HAP-1 (cell line): ENCODE measurements around the gene LYPD6.
"Not testable (repeated sequence)": the region's sequence is repeated elsewhere in the genome, so short reads cannot be mapped to it uniquely, and the experiment has no call there.

Experiments
- DNase-seq, 2 experiments: peaks; one replicate each; pipeline ENCODE4 v3.0.0-alpha.2; 2016 to 2020; ENCODE audit warnings: low spot score in 2 of 2
- H3K27me3 ChIP-seq: fragments of 250-450 bp; sonication (Bioruptor Pico); 2 replicates; pipeline ENCODE4 v1.5.1; 2020; ENCODE audit warnings: low read depth, mild to moderate bottlenecking, moderate library complexity
- H3K36me3 ChIP-seq: fragments of 250-450 bp; sonication (Bioruptor Pico); replicated peaks from 2 replicates; pipeline ENCODE4 v1.5.1; 2020; ENCODE audit warnings: mild to moderate bottlenecking
- H3K4me1 ChIP-seq: fragments of 250-450 bp; sonication (Bioruptor Pico); 2 replicates; pipeline ENCODE4 v1.5.1; 2020; ENCODE audit warnings: mild to moderate bottlenecking
- H3K4me3 ChIP-seq: fragments of 250-450 bp; sonication (Bioruptor Pico); 2 replicates; pipeline ENCODE4 v1.5.1; 2020; ENCODE audit warnings: mild to moderate bottlenecking, moderate library complexity
- H3K9me3 ChIP-seq: fragments of 250-450 bp; sonication (Bioruptor Pico); 2 replicates; pipeline ENCODE4 v1.5.1; 2020; ENCODE audit warnings: mild to moderate bottlenecking, moderate library complexity
- in situ Hi-C: fragments of 300-500 bp; cut with MboI; formaldehyde crosslinking; loops from 3 replicates; pipeline ENCODE4 v1.14.3; 2020; ENCODE audit warnings: low sequenced_read_pairs, inconsistent platforms, mixed read lengths

LYPD6 gene

GRCh38 chr2:149488706-149489440 lies 158.5 kb downstream of the LYPD6 start:
- in situ Hi-C loops = no loop called here
- Histone ChIP-seq H3K9me3 (no peaks in the 10 kb centered on the region), H3K4me3 (no peak overlapping the region), H3K27me3 (no peaks in the 10 kb centered on the region; the same call in 1 of the 2 replicates), H3K36me3 (no peaks in the 10 kb centered on the region), H3K4me1 (no peaks in the 10 kb centered on the region)
- no peak for DNase-seq

GRCh38 chr2:149489452-149489851 lies 159.1 kb downstream of the LYPD6 start:
- Histone ChIP-seq H3K4me1 (no peaks in the 10 kb centered on the region), H3K4me3 (no peak overlapping the region), H3K36me3 (no peaks in the 10 kb centered on the region), H3K27me3 (no peaks in the 10 kb centered on the region; the same call in 1 of the 2 replicates), H3K9me3 (no peaks in the 10 kb centered on the region)
- in situ Hi-C loops = no loop called here
- DNase-seq = no peak

GRCh38 chr2:149490296-149490695 lies 159.9 kb downstream of the LYPD6 start:
- no peak for DNase-seq
- Histone ChIP-seq H3K4me1 (no peaks in the 10 kb centered on the region), H3K9me3 (no peaks in the 10 kb centered on the region), H3K27me3 (no peaks in the 10 kb centered on the region; the same call in 1 of the 2 replicates), H3K36me3 (no peaks in the 10 kb centered on the region), H3K4me3 (no peak overlapping the region)
- in situ Hi-C loops = no loop called here

GRCh38 chr2:149492923-149493322 lies 162.5 kb downstream of the LYPD6 start:
- in situ Hi-C loops = no loop called here
- Histone ChIP-seq H3K27me3 (no peaks in the 10 kb centered on the region), H3K4me1 (no peaks in the 10 kb centered on the region), H3K36me3 (no peaks in the 10 kb centered on the region), H3K4me3 (no peak overlapping the region), H3K9me3 (no peaks in the 10 kb centered on the region)
- no peak for DNase-seq

- in situ Hi-C loops, H3K4me3 ChIP-seq, H3K36me3 ChIP-seq, H3K9me3 ChIP-seq, H3K27me3 ChIP-seq, DNase-seq, H3K4me1 ChIP-seq: not testable (repeated sequence)
Observed at GRCh38 chr2:149499204-149499603, 168.8 kb downstream of the LYPD6 start.

GRCh38 chr2:149506808-149507207 lies 176.4 kb downstream of the LYPD6 start:
- in situ Hi-C loops, H3K36me3 ChIP-seq, H3K4me3 ChIP-seq, H3K9me3 ChIP-seq, H3K4me1 ChIP-seq, H3K27me3 ChIP-seq: not testable (repeated sequence)
- DNase-seq = peak in 1 of 2 experiments; percentile 12

- Histone ChIP-seq H3K4me1 (no peaks in the 10 kb centered on the region), H3K27me3 (no peaks in the 10 kb centered on the region), H3K36me3 (no peaks in the 10 kb centered on the region), H3K4me3 (no peak overlapping the region), H3K9me3 (no peaks in the 10 kb centered on the region)
- in situ Hi-C loops = no loop called here
- DNase-seq = no peak
Observed at GRCh38 chr2:149507974-149508373, 177.6 kb downstream of the LYPD6 start.

DNA sequence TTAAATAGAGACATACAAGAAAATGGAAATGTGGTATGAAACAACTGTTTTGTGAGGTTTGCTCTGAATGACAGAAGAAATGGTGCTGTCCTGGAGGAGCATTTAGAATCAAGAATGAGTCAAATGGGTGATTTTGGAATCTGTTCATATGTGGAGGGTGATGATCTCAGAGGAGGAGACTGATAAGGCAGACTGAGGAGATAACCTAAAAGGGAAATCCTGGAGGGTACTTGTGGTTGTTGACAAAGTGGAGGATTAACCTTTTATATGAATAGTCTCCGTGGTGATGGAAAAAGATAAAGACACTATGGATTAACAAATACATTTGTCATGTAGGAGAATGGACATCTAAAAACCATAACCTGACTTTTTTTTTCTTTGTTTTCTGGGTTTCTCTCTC lies 183.1 kb downstream of the LYPD6 start:
- no peaks in the 10 kb centered on the region for H3K9me3 ChIP-seq
- no peaks in the 10 kb centered on the region for H3K36me3 ChIP-seq
- no peaks in the 10 kb centered on the region for H3K4me1 ChIP-seq
- no peak overlapping the region for H3K4me3 ChIP-seq
- no peak for DNase-seq
- in situ Hi-C loops = no loop called here
- no peaks in the 10 kb centered on the region; the same call in 1 of the 2 replicates for H3K27me3 ChIP-seq
